ENCODE measurements around the gene BEND6.

- no peak for TF ChIP-seq CTCF (IDR thresholded peaks at IDR 0.05; ENCODE audit: poor library complexity, severe bottlenecking)
- TF ChIP-seq EP300 (conservative IDR thresholded peaks at IDR 0.05; ENCODE audit: poor library complexity, severe bottlenecking), result no peak
- no peak for TF ChIP-seq RAD21 (conservative IDR thresholded peaks at IDR 0.05)
- no peak for TF ChIP-seq POLR2AphosphoS5 (IDR thresholded peaks at IDR 0.05)
- TF ChIP-seq EZH2 (IDR thresholded peaks at IDR 0.05; ENCODE audit: borderline replicate concordance, insufficient read depth, low read length, poor library complexity, severe bottlenecking), result no peak
- TF ChIP-seq REST (IDR thresholded peaks at IDR 0.05; ENCODE audit: borderline replicate concordance), result no peak
Measured at GRCh38 chr6:56988145-56988544, 33.2 kb downstream of the BEND6 start.

Measured in neural cell (in vitro differentiated cells).